ENCODE data around the gene KLHL29. TPM values are rescaled to one million over a fixed set of nuclear protein-coding genes. Genes with fewer than 3 reads are reported as not detected.

Gene KLHL29
- total RNA-seq, 1 donor from 2014 or later, result 17.5 TPM

GRCh38 chr2:23489471-23490322 lies 104.7 kb downstream of the KLHL29 start:
- DNase-seq (ENCODE audit: low spot score), result no peak
- no peaks in the 10 kb centered on the region for H3K4me1 Mint-ChIP-seq (ENCODE audit: unreplicated experiment)
- H3K27me3 Mint-ChIP-seq (ENCODE audit: unreplicated experiment), result no peaks in the 10 kb centered on the region
- H3K27ac Mint-ChIP-seq (ENCODE audit: unreplicated experiment), result no peak overlapping the region
- no peaks in the 10 kb centered on the region for H3K9me3 Mint-ChIP-seq (ENCODE audit: unreplicated experiment)
- no peak overlapping the region for H3K4me3 Mint-ChIP-seq (ENCODE audit: unreplicated experiment)
- TF ChIP-seq CTCF (IDR thresholded peaks at IDR 0.05; ENCODE audit: unreplicated experiment), result no peak
- H3K36me3 Mint-ChIP-seq (ENCODE audit: low read depth, unreplicated experiment), result no peaks in the 10 kb centered on the region

DNA sequence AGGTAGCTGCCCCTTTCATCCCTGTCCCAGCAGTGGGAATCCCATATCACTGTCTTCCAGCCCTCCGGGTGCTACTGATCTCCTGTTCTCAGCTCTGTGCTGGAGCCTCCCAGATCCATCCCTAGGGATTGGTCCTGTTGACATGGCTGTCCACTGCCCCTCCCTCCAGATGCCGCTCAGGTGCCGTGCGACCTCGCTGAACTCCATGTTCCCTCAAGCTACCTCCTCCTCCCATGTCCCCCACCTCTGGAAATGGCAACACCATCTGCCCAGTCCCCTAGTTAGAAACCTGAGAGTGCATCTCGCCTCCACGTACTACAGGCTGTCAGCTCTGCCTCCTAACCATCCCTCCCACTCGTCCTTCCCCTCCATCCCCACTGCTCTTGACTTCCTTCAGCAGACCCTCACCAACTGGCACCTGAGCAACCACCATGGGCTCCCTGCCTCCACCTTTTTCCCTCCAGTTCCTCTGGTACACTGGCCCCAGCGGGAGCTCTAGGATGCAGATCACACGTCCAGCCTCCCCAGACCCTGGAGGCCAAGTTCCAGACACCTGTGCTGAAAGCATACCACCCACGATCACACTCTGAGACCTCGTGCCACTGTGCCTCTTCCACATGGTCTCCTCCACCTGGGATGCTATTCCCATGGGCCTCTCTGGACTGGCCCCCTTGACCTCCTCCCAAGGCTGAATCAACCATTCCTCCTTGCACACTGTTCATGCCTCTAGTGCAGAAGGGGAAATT lies 106.8 kb downstream of the KLHL29 start:
- no peak for DNase-seq (ENCODE audit: low spot score)
- Mint-ChIP-seq H3K4me3 (ENCODE audit: unreplicated experiment) (no peak overlapping the region), H3K4me1 (ENCODE audit: unreplicated experiment) (no peaks in the 10 kb centered on the region), H3K27me3 (ENCODE audit: unreplicated experiment) (no peaks in the 10 kb centered on the region), H3K36me3 (ENCODE audit: low read depth, unreplicated experiment) (no peaks in the 10 kb centered on the region), H3K27ac (ENCODE audit: unreplicated experiment) (no peak overlapping the region), H3K9me3 (ENCODE audit: unreplicated experiment) (no peaks in the 10 kb centered on the region)
- TF ChIP-seq CTCF (IDR thresholded peaks at IDR 0.05; ENCODE audit: unreplicated experiment), result no peak

- Mint-ChIP-seq H3K27me3 (ENCODE audit: unreplicated experiment) (peaks cover 2% of the 10 kb centered on the region), H3K27ac (ENCODE audit: unreplicated experiment) (no peak overlapping the region), H3K4me1 (ENCODE audit: unreplicated experiment) (peaks cover 4% of the 10 kb centered on the region), H3K4me3 (ENCODE audit: unreplicated experiment) (no peak overlapping the region), H3K36me3 (ENCODE audit: low read depth, unreplicated experiment) (no peaks in the 10 kb centered on the region), H3K9me3 (ENCODE audit: unreplicated experiment) (no peaks in the 10 kb centered on the region)
- DNase-seq (ENCODE audit: low spot score), result no peak
- no peak for TF ChIP-seq CTCF (IDR thresholded peaks at IDR 0.05; ENCODE audit: unreplicated experiment)
Observed at GRCh38 chr2:23492337-23492675, 107.3 kb downstream of the KLHL29 start.

DNA sequence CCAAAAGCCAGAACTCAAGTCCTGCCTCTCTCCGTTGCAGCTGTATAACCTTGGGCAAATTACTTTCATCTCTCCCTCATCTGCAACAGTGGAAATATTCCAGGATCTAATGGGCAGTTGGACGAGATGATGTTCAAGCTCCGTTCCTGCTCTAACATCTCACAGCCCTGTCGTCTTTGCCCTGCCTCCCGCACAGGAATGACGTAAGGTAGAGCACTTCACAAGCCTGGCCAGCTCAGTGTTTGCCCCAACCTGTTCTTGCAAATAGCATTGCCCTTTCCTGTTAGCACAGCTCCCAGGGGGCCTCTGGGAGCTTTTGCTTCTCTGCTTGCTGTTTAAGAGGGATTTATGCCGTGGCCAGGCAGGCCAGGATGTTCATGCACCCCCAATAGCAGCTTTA lies 107.9 kb downstream of the KLHL29 start:
- no peak overlapping the region for H3K4me3 Mint-ChIP-seq (ENCODE audit: unreplicated experiment)
- TF ChIP-seq CTCF (IDR thresholded peaks at IDR 0.05; ENCODE audit: unreplicated experiment), result no peak
- no peak for DNase-seq (ENCODE audit: low spot score)
- no peak overlapping the region for H3K27ac Mint-ChIP-seq (ENCODE audit: unreplicated experiment)
- no peaks in the 10 kb centered on the region for H3K9me3 Mint-ChIP-seq (ENCODE audit: unreplicated experiment)
- H3K27me3 Mint-ChIP-seq (ENCODE audit: unreplicated experiment), result peaks cover 6% of the 10 kb centered on the region
- H3K4me1 Mint-ChIP-seq (ENCODE audit: unreplicated experiment), result peaks cover 4% of the 10 kb centered on the region
- no peaks in the 10 kb centered on the region for H3K36me3 Mint-ChIP-seq (ENCODE audit: low read depth, unreplicated experiment)

GRCh38 chr2:23493846-23494245 lies 108.9 kb downstream of the KLHL29 start:
- Mint-ChIP-seq H3K27ac (ENCODE audit: unreplicated experiment) (no peak overlapping the region), H3K36me3 (ENCODE audit: low read depth, unreplicated experiment) (no peaks in the 10 kb centered on the region), H3K27me3 (ENCODE audit: unreplicated experiment) (peaks cover 6% of the 10 kb centered on the region), H3K4me3 (ENCODE audit: unreplicated experiment) (no peak overlapping the region), H3K4me1 (ENCODE audit: unreplicated experiment) (peaks cover 7% of the 10 kb centered on the region), H3K9me3 (ENCODE audit: unreplicated experiment) (no peaks in the 10 kb centered on the region)
- no peak for TF ChIP-seq CTCF (IDR thresholded peaks at IDR 0.05; ENCODE audit: unreplicated experiment)
- no peak for DNase-seq (ENCODE audit: low spot score)

All from endothelial cell (in vitro differentiated cells).